ENCODE measurements around the gene MAP3K15. TPM values are rescaled to one million over a fixed set of nuclear protein-coding genes. Genes with fewer than 3 reads are reported as not detected.

The MAP3K15 gene
- total RNA-seq, 1 experiment from 2014 or later = 0.57 TPM

- DNase-seq (ENCODE audit: low read depth) = no peak
Observed at GRCh38 chrX:19343085-19343534, 172.2 kb downstream of the MAP3K15 start.

GRCh38 chrX:19342331-19342906 is 172.9 kb downstream of the MAP3K15 start:
- no peak for DNase-seq (ENCODE audit: low read depth)

- peak; percentile 2 for DNase-seq (ENCODE audit: low read depth)
Observed at GRCh38 chrX:19334945-19335626, 180.2 kb downstream of the MAP3K15 start.

GRCh38 chrX:19332983-19333382 is 182.3 kb downstream of the MAP3K15 start:
- peak; percentile 7 for DNase-seq (ENCODE audit: low read depth)

GRCh38 chrX:19331831-19332230 is 183.5 kb downstream of the MAP3K15 start:
- DNase-seq (ENCODE audit: low read depth) = no peak

GRCh38 chrX:19326567-19326966 is 188.7 kb downstream of the MAP3K15 start:
- DNase-seq (ENCODE audit: low read depth) = no peak

Other genes starting within 250 kb of the MAP3K15 start
- gene PDHA1, start 171.6 kb downstream of the MAP3K15 start, total RNA-seq (2014; rRNA removed; shearing (Covaris generic)) = 135 and 204 TPM in 2 replicates

All from Daoy (cell line).